ENCODE data around the gene MYMK.

GRCh38 chr9:133533857-133534256 lies 9.1 kb upstream of the MYMK start:
- TF ChIP-seq CTCF (IDR thresholded peaks at IDR 0.05) (no peak), POLR2A (IDR thresholded peaks at IDR 0.05) (no peak), EP300 (IDR thresholded peaks at IDR 0.05) (no peak), POLR2AphosphoS5 (IDR thresholded peaks at IDR 0.05) (no peak)

All from sigmoid colon (tissue), 4 donors.